ENCODE measurements around the gene AQP2.

The AQP2 gene

DNA sequence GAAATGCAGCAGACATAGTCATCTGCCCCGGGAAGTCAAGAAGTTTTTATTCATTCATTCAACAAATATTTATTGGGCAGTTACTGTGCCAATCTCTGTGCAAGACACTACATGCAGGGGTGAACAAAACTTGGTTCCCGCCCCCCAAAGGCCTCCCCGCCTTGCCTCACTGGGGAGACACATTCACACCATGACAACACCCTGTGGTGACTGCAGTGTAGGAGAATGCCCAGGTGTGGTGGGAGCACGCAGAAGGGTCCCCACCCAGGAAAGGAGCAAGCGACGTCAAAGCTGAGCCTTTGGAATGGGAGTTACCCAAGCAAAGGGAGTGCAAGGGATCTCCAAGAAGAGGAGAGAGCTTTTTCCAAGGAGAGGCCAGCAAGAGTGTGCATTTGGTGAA, 20.6 kb downstream of the AQP2 start:
- DNase-seq (ENCODE audit: low read depth) = no peak
- TF ChIP-seq, protein P1, sequence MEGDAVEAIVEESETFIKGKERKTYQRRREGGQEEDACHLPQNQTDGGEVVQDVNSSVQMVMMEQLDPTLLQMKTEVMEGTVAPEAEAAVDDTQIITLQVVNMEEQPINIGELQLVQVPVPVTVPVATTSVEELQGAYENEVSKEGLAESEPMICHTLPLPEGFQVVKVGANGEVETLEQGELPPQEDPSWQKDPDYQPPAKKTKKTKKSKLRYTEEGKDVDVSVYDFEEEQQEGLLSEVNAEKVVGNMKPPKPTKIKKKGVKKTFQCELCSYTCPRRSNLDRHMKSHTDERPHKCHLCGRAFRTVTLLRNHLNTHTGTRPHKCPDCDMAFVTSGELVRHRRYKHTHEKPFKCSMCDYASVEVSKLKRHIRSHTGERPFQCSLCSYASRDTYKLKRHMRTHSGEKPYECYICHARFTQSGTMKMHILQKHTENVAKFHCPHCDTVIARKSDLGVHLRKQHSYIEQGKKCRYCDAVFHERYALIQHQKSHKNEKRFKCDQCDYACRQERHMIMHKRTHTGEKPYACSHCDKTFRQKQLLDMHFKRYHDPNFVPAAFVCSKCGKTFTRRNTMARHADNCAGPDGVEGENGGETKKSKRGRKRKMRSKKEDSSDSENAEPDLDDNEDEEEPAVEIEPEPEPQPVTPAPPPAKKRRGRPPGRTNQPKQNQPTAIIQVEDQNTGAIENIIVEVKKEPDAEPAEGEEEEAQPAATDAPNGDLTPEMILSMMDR (conservative IDR thresholded peaks at IDR 0.05; ENCODE audit: low read depth, low read length) = no peak
- H3K4me3 ChIP-seq (ENCODE audit: low read depth, low read length) = no peak overlapping the region

GRCh38 chr12:49972129-49972528, 21.6 kb downstream of the AQP2 start:
- H3K4me3 ChIP-seq (ENCODE audit: low read depth, low read length) = no peak overlapping the region
- DNase-seq (ENCODE audit: low read depth) = no peak
- TF ChIP-seq, protein P1 (conservative IDR thresholded peaks at IDR 0.05; ENCODE audit: low read depth, low read length) = no peak

DNA sequence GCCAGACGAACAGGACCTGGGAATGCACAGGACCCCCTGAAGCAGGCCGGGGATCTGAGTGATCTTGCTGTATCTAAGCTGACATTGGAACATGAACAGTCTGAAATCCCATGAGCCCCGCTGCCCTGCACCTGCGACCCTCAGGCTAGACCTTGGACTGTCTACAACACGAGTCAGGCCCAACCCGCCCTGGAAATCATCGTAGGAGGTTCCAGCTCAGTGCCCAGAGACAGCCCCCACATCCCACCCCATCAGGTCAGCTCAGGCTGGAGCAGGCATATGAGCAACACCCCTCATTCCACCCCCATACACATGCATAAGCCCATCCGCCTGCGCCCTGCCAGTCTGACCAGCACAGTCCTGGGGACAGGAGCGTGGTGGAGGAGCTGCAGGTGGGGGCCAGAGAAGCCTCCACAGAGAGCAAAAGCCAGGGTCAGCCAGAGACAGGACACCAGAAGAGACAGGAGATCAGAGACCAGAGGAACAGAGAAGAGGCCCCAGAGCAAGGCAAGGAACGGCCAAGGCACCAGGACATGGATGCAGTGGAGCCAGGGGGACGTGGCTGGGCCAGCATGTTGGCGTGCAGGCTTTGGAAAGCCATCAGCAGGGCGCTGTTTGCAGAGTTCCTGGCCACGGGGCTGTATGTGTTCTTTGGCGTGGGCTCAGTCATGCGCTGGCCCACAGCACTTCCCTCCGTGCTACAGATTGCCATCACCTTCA, 22.3 kb downstream of the AQP2 start, which contains the start of gene AQP6:
Gene AQP6 (plus strand): TSS at position 307 of the 720 bp plus-strand sequence. CDS start 227 bp downstream, at position 534.
- DNase-seq (ENCODE audit: low read depth) = no peak
- TF ChIP-seq, protein P1 (conservative IDR thresholded peaks at IDR 0.05; ENCODE audit: low read depth, low read length) = no peak
- no peak within 1 kb of the TSS for H3K4me3 ChIP-seq (ENCODE audit: low read depth, low read length)

- no peak overlapping the region for H3K4me3 ChIP-seq (ENCODE audit: low read depth, low read length)
- no peak for DNase-seq (ENCODE audit: low read depth)
- TF ChIP-seq, protein P1 (conservative IDR thresholded peaks at IDR 0.05; ENCODE audit: low read depth, low read length) = no peak
Measured at GRCh38 chr12:49973361-49973830, 22.9 kb downstream of the AQP2 start.

DNA sequence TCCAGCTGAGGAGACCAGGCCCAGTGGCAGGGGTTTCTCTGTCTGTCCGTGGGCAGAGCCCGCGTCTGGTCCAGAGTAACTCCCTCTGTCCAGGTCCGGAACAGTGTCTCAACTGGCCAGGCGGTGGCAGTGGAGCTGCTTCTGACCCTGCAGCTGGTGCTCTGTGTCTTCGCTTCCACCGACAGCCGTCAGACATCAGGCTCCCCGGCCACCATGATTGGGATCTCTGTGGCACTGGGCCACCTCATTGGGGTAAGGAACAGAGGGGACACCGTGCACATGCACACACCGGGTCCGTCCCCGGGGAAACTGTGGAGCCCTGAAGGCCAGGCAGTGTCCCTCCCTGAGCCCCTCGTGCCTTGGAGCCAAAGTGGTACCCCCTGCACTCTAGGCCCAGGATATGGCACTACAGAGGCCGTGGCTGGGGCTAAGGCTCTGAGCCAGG, 23.7 kb downstream of the AQP2 start:
- TF ChIP-seq, protein P1 (conservative IDR thresholded peaks at IDR 0.05; ENCODE audit: low read depth, low read length) = peak; percentile 85
- DNase-seq (ENCODE audit: low read depth) = peak; percentile 84
- no peak overlapping the region for H3K4me3 ChIP-seq (ENCODE audit: low read depth, low read length)

GRCh38 chr12:49974677-49975317, 24.3 kb downstream of the AQP2 start:
- no peak for DNase-seq (ENCODE audit: low read depth)
- H3K4me3 ChIP-seq (ENCODE audit: low read depth, low read length) = no peak overlapping the region
- TF ChIP-seq, protein P1 (conservative IDR thresholded peaks at IDR 0.05; ENCODE audit: low read depth, low read length) = no peak

All from choroid plexus epithelial cell (primary cell).